Activated naive CD4-positive, alpha-beta T cell (primary cell): ENCODE results near the gene IGF2.

ENCODE experiments used
- DNase-seq, 4 experiments: peaks; one replicate each; lab custom pipeline; 2025; lab: John Stamatoyannopoulos, UW

IGF2 gene

GRCh38 chr11:2122907-2123627, 16.1 kb downstream of the IGF2 start:
- no peak for DNase-seq

- no peak for DNase-seq
Observed at GRCh38 chr11:2122222-2122906, 16.8 kb downstream of the IGF2 start.

GRCh38 chr11:2121227-2122130, 17.7 kb downstream of the IGF2 start:
- DNase-seq: no peak

GRCh38 chr11:2120359-2121100, 18.7 kb downstream of the IGF2 start:
- no peak for DNase-seq

- no peak for DNase-seq
Observed at GRCh38 chr11:2118677-2119076, 20.5 kb downstream of the IGF2 start.

GRCh38 chr11:2116680-2117079, 22.5 kb downstream of the IGF2 start:
- DNase-seq: no peak

- no peak for DNase-seq
Observed at GRCh38 chr11:2115308-2115707, 23.9 kb downstream of the IGF2 start.

GRCh38 chr11:2114430-2115241, 24.6 kb downstream of the IGF2 start:
- DNase-seq: no peak

GRCh38 chr11:2113776-2114175, 25.4 kb downstream of the IGF2 start:
- no peak for DNase-seq

- no peak for DNase-seq
Observed at GRCh38 chr11:2110521-2110920, 28.7 kb downstream of the IGF2 start.

- DNase-seq: no peak
Observed at GRCh38 chr11:2109541-2110019, 29.6 kb downstream of the IGF2 start.

- DNase-seq: no peak
Observed at GRCh38 chr11:2108675-2109491, 30.3 kb downstream of the IGF2 start.

- no peak for DNase-seq
Observed at GRCh38 chr11:2107941-2108630, 31.1 kb downstream of the IGF2 start.

GRCh38 chr11:2107521-2107920, 31.7 kb downstream of the IGF2 start:
- no peak for DNase-seq

- DNase-seq: no peak
Observed at GRCh38 chr11:2106583-2107209, 32.5 kb downstream of the IGF2 start.

- no peak for DNase-seq
Observed at GRCh38 chr11:2105511-2105910, 33.7 kb downstream of the IGF2 start.

GRCh38 chr11:2104524-2105440, 34.4 kb downstream of the IGF2 start:
- DNase-seq: no peak
